K562 (cell line): ENCODE measurements around the gene HEXD. TPM values are rescaled to one million over a fixed set of nuclear protein-coding genes. Genes with fewer than 3 reads are reported as not detected.

Source experiments
- CBFA2T3 ChIP-seq: fragments of 450-650 bp; IDR thresholded peaks from 2 replicates; pipeline ENCODE4 v1.6.1; 2017
- GATAD2B ChIP-seq: fragments of 450-650 bp; IDR thresholded peaks from 2 replicates; pipeline ENCODE4 v1.6.1; 2017; ENCODE audit warnings: mild to moderate bottlenecking, borderline replicate concordance
- HMGN3 ChIP-seq: IDR thresholded peaks from 2 replicates; pipeline ENCODE4 v1.6.1; 2011; ENCODE audit warnings: borderline replicate concordance, low read depth, mild to moderate bottlenecking, mixed read lengths, low read length; ENCODE audit not compliant: insufficient read length; ENCODE audit errors: extremely low read depth
- HOXB6 ChIP-seq: fragments of 250-450 bp; sonication (Bioruptor Pico); IDR thresholded peaks from 2 replicates; pipeline ENCODE4 v1.5.1; 2022; ENCODE audit warnings: mild to moderate bottlenecking, borderline replicate concordance
- HSF4 ChIP-seq: fragments of 250-450 bp; sonication (Bioruptor Pico); IDR thresholded peaks from 2 replicates; pipeline ENCODE4 v2.1.2; 2022; ENCODE audit warnings: mild to moderate bottlenecking, moderate library complexity, borderline replicate concordance
- ILK ChIP-seq: fragments of 450-650 bp; IDR thresholded peaks from 2 replicates; pipeline ENCODE4 v1.6.1; 2016; ENCODE audit warnings: missing genetic modification characterization, low read depth, mild to moderate bottlenecking, missing compliant biosample characterization, moderate library complexity, borderline replicate concordance
- MTA1 ChIP-seq: fragments of 450-650 bp; IDR thresholded peaks from 2 replicates; pipeline ENCODE4 v1.6.1; 2017; ENCODE audit warnings: borderline replicate concordance
- NCOA1 ChIP-seq: fragments of 450-650 bp; IDR thresholded peaks from 2 replicates; pipeline ENCODE4 v1.6.1; 2016; ENCODE audit warnings: low read depth
- NRF1 ChIP-seq, 2 experiments: fragments of 450-650 bp; IDR thresholded peaks in 1 of 2; conservative IDR thresholded peaks in 1 of 2; 2 replicates each; pipeline ENCODE4 v1.6.1; 2014; ENCODE audit warnings: mild to moderate bottlenecking in 2 of 2
- PRMT5 ChIP-seq: sonication (generic); formaldehyde crosslinking; IDR thresholded peaks from 2 replicates; pipeline ENCODE4 v1.5.0; 2020; ENCODE audit warnings: missing genetic modification reagents
- RBM25 ChIP-seq: fragments of 200-400 bp; formaldehyde crosslinking; IDR thresholded peaks from 2 replicates; pipeline ENCODE4 v1.6.1; 2018; ENCODE audit warnings: low read length, low read depth, moderate library complexity; ENCODE audit not compliant: severe bottlenecking
- RHOXF2B ChIP-seq: fragments of 250-450 bp; sonication (Bioruptor Pico); conservative IDR thresholded peaks from 2 replicates; pipeline ENCODE4 v1.5.1; 2021
- SRF ChIP-seq, 2 experiments: fragments of 250-450, 450-650 bp in 1 of 2; sonication (Bioruptor Pico) in 1 of 2; sonication (generic) in 1 of 2; formaldehyde crosslinking; IDR thresholded peaks; 2 replicates each; pipeline versions ENCODE4 v1.5.0 to v1.5.1; 2020 to 2022; ENCODE audit warnings: mild to moderate bottlenecking in 1 of 2, missing genetic modification reagents in 1 of 2
- TEAD1 ChIP-seq, 2 experiments: fragments of 450-650 bp in 1 of 2; sonication (generic) in 1 of 2; formaldehyde crosslinking; IDR thresholded peaks; 2 replicates each; pipeline versions ENCODE4 v1.4.0 to v1.8.0; 2020 to 2022; ENCODE audit warnings: mild to moderate bottlenecking in 2 of 2, missing genetic modification reagents in 1 of 2
- XRCC5 ChIP-seq: fragments of 200-400 bp; formaldehyde crosslinking; IDR thresholded peaks from 2 replicates; pipeline ENCODE4 v1.6.1; 2017; ENCODE audit warnings: low read depth, mild to moderate bottlenecking, low read length
- ZFPM2 ChIP-seq: fragments of 250-450 bp; sonication (Bioruptor Pico); IDR thresholded peaks from 2 replicates; pipeline ENCODE4 v1.5.1; 2022; ENCODE audit warnings: mild to moderate bottlenecking
- ZHX1 ChIP-seq: fragments of 150-350 bp; conservative IDR thresholded peaks from 2 replicates; pipeline ENCODE4 v1.6.1; 2014; ENCODE audit warnings: low read length
- ZNF175 ChIP-seq: fragments of 200-800 bp; sonication (Bioruptor generic); IDR thresholded peaks from 2 replicates; pipeline ENCODE4 v1.6.1; 2016; ENCODE audit warnings: low read depth, mild to moderate bottlenecking, missing genetic modification characterization, missing compliant biosample characterization
- ZNF609 ChIP-seq: sonication (generic); formaldehyde crosslinking; IDR thresholded peaks from 2 replicates; pipeline ENCODE4 v1.8.1; 2023; ENCODE audit warnings: missing genetic modification reagents, mild to moderate bottlenecking, borderline replicate concordance
- ZNF76 ChIP-seq: fragments of 250-450 bp; sonication (Bioruptor Pico); IDR thresholded peaks from 2 replicates; pipeline ENCODE4 v1.4.0; 2020; ENCODE audit warnings: mild to moderate bottlenecking, moderate library complexity, borderline replicate concordance
- ZNF780A ChIP-seq: fragments of 250-450 bp; sonication (Bioruptor Pico); IDR thresholded peaks from 2 replicates; pipeline ENCODE4 v1.5.0; 2021; ENCODE audit warnings: mild to moderate bottlenecking
- polyA plus RNA-seq, 8 experiments: library from polyadenylated mRNA; depleted of rRNA in 4 of 8; stranded (reverse) in 5 of 8; unstranded in 3 of 8; fragments of >200 nt; fragmentation: Nextera tagmentation in 2 of 8; fragmentation: Illumina TruSeq in 1 of 8; extraction: Ambion mirVana in 2 of 8; extraction: Trizol in 1 of 8; gene quantifications; 2 replicates each; pipeline versions ENCODE4 v1.2.1 to v1.2.3, GENCODE V29; 2011 to 2014; ENCODE audit warnings: inconsistent platforms in 1 of 8, missing spikeins in 1 of 8
- total RNA-seq, 7 experiments: library from RNA; depleted of rRNA in 6 of 7; stranded (reverse); fragments of >200 nt in 6 of 7; fragmentation: Illumina TruSeq in 2 of 7; extraction: Trizol in 2 of 7; gene quantifications; 2 replicates each; pipeline versions ENCODE4 v1.2.1 to v1.2.3, GENCODE V29; 2011 to 2021; ENCODE audit warnings: low replicate concordance in 1 of 7

HEXD gene
- total and polyA plus RNA-seq, 9 of the 15 experiments (the other 6 are each of a cell fraction or from before 2014, with no cell fraction given), result 1.0 to 25.3 (median 10.0) TPM

- TF ChIP-seq ZNF780A (CRISPR knock-in tag) (no peak), NCOA1 (peak; percentile 94), ILK (tag) (no peak), CBFA2T3 (peak; percentile 99), HMGN3 (peak; percentile 99), RHOXF2B (CRISPR knock-in tag) (no peak), ZNF609 (CRISPR knock-in tag) (0 out of 2 replicates have a peak, but pooled peaks have one; percentile 65), RBM25 (no peak), XRCC5 (no peak; the same call in 1 of the 2 replicates), PRMT5 (CRISPR knock-in tag) (no peak), NRF1 (conservative IDR thresholded peaks at IDR 0.05 in 1 of 2, IDR thresholded peaks at IDR 0.05 in 1 of 2) (peak; percentile 61 to 71; a peak in 3 of 4 replicates), HOXB6 (CRISPR knock-in tag) (no peak), GATAD2B (no peak; the same call in 1 of the 2 replicates), ZNF175 (peak; percentile 74; the same call in 1 of the 2 replicates), ZNF76 (CRISPR knock-in tag) (no peak), ZHX1 (0 out of 2 replicates have a peak, but pooled peaks have one; percentile 23), HSF4 (no peak; the same call in 1 of the 2 replicates), SRF (CRISPR knock-in tag; IDR thresholded peaks at IDR 0.05) (peak in 1 of 2 experiments; percentile 79; a peak in 2 of 4 replicates), TEAD1 (CRISPR knock-in tag; IDR thresholded peaks at IDR 0.05) (0 out of 4 replicates have a peak, but pooled peaks of 1 of the 2 experiments have one; percentile 33), ZFPM2 (CRISPR knock-in tag) (no peak), MTA1 (peak; percentile 88)
Observed at GRCh38 chr17:82461827-82462524, 43.8 kb downstream of the HEXD start (continued).
